HG02852 (cell line): ENCODE results near the gene IL17RC.

ENCODE experiments used
- ATAC-seq: cut with Tn5 transposase; IDR thresholded peaks from one replicate; pipeline ENCODE4 v1.9.1; 2021; ENCODE audit warnings: mild to moderate bottlenecking, moderate library complexity; ENCODE audit not compliant: unreplicated experiment

IL17RC gene

GRCh38 chr3:9942934-9943690 lies 26.2 kb downstream of the IL17RC start:
- ATAC-seq, result no peak

DNA sequence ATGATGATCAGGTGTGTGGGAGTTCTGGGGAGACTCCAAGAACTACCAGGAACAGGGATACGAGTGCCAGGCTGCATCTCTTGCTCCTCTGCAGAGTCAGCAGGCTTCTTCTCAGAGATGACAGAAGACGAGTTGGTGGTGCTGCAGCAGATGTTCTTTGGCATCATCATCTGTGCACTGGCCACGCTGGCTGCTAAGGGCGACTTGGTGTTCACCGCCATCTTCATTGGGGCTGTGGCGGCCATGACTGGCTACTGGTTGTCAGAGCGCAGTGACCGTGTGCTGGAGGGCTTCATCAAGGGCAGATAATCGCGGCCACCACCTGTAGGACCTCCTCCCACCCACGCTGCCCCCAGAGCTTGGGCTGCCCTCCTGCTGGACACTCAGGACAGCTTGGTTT lies 27.4 kb downstream of the IL17RC start:
- ATAC-seq, result no peak

DNA sequence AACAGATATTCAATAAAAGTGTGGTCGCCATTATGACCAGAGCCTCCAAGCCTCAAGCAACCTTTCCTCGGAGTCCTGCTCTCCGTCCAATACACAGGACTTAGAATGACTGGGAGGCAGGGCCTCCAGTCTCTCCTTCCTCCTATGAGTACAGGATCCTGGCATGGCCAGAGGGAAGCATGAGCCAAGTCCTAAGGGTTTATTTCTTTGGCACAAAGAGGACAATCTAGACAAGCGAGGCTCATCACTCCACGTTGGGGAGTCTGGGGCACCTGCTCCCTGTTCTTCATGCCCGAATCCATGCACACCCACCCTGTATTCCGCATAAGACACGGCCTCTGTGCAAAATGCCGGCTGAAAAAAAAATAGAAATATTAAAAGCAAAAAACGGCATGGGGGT lies 28.5 kb downstream of the IL17RC start:
- ATAC-seq, result no peak

- ATAC-seq, result no peak
Observed at GRCh38 chr3:9946112-9947024, 29.5 kb downstream of the IL17RC start.

DNA sequence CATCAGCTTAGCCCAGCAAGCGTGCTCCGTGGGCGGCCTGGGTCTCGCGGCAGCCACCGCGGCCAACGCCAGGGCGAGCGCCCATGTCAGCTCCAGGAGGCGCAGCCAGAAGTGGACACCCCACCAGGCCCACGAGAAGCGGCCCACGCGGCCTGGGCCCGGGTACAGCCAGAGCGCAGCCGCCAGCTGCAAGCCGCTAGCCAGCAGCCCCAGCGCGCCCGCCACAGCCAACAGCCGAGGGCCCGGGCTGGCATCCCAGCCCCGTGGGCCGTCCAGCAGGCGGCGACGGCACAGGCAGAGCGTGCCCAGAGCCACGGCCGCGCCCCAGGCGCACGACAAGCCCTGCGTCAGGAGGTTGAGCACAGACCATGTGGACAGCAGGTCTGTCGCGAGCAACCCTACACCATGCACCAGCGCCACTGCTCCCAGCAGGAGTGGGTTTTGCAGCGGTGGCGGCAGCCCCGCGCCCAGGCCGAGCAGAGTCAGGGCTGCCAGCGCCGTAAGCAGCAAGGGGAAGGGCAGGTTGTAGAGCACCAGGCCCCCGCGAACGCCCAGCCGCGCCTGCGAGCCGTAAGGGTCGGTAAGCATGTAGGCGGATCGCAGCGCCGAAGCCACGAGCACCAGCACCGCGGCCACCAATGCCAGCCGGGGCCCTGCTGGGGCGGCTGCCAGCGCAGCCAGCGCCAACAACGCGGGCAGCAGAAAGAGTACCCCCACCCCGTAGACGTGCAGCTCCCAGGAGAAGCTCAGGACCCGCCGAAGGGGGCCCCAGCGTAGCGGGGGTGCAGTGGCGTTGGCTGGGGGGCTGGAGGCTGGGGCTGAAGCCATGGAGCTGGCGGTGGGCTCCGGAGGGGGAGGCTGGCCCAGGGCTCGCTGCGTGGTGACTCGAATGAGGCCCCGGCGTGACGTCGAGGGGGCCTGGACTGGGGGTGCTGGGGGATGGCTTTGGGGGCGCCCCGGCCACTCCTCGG lies 30.4 kb downstream of the IL17RC start:
- ATAC-seq, result no peak

- ATAC-seq, result no peak
Observed at GRCh38 chr3:9948586-9948985, 31.7 kb downstream of the IL17RC start.

DNA sequence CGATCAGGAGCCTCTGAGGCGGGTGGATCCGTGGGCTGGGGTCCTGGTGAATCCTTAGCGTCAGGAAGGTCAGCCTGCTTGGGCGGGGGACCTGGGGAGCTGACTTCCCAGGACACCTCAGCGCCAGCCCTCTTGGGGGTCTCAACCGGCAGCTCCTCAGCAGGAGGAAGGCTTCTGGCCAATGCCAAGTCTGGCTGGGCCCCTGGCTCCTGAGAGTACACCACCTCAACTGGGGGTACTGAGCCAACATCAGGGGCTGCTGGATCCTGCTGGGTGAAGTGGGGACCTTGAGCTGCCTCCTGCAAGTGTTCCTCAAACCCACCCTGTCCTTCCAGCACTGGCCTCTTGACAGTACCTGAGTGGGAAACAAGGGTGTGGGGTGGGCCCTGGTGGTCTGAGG lies 32.2 kb downstream of the IL17RC start:
- ATAC-seq, result no peak

DNA sequence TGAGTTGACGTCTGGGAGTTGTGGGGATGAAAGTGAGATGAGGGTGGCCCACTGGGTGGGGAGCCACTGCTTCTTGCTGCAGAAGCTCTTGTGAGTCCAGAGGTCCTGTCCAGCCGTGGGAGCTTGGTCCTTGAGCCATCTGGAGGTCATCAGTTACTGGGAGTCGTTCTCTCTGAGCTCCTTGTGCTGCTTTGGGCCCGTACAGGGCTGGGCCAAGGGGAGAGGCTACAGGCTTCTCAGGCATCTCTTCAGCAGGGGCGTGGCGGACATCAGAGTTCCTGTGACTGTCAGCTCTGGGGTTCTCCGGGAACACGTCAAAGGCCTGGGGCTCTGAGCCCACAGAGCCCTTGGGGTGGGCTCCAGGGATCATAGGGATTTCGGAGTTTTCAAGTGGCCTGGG lies 32.7 kb downstream of the IL17RC start:
- ATAC-seq, result no peak

DNA sequence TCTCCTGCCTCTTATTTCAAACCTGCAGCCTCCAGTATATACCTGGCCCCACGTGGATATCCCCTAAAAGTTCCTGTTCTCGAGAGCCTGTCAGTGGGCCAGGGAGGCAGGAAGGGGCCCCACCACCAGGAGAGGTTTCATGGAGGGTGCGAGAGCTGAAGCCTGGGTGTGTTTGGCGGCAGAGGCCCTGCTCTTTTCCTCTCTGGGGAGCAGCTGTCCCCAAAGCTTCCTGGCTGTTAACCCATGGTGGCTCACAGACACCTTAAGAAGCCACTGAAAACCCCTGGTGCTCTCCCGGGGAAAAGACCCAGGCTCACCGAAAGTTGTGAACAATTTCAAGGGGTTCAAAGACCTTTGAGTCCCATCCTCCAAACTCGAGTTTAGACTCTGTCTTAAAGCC lies 34.2 kb downstream of the IL17RC start:
- ATAC-seq, result peak; percentile 41

DNA sequence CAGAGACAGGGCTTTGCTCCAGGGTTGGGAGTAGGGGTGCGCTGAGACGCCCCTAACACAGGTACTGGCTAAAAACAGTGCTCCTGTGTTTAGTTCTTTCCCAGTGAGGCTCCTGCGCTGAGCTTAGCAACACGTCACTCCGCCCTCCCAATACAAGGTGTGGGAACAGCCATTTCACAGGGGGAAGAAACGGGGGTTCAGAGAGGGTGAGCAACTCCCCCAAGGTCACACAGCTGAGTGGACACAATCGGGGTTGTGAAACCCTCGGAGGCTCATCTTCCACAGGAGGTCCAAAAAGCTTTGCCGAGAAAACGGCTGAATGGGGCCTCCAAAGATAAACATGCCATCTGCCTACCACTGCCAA lies 34.7 kb downstream of the IL17RC start:
- peak; percentile 5 for ATAC-seq

- peak; percentile 76 for ATAC-seq
Observed at GRCh38 chr3:9951962-9952805, 35.3 kb downstream of the IL17RC start, which contains the start of gene PRRT3. Gene PRRT3, minus strand, starts transcription at chr3:9952408. Its CDS starts 2,293 bp downstream, at chr3:9950115.

DNA sequence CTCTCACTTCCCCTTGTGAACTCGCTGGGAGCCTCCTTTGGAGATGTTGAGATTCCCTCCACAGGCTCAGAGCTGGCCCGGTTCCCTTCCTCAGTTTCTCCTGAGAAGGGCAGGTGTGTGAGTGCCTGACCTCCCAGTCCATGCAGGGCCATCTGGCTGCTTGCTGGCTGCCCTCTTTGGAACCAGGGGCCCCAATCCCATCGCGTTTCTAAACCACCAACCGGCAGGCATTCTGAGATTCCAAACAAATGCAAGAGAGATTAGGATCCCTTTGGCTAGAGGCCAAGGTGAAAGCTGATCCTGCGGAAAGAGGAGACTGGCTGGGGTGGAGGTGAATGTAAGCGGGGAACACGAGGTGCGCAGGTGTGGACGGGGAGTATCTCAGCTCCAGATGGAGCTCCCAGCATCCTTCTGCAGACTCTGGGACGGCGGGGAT lies 38.2 kb downstream of the IL17RC start:
- no peak for ATAC-seq

DNA sequence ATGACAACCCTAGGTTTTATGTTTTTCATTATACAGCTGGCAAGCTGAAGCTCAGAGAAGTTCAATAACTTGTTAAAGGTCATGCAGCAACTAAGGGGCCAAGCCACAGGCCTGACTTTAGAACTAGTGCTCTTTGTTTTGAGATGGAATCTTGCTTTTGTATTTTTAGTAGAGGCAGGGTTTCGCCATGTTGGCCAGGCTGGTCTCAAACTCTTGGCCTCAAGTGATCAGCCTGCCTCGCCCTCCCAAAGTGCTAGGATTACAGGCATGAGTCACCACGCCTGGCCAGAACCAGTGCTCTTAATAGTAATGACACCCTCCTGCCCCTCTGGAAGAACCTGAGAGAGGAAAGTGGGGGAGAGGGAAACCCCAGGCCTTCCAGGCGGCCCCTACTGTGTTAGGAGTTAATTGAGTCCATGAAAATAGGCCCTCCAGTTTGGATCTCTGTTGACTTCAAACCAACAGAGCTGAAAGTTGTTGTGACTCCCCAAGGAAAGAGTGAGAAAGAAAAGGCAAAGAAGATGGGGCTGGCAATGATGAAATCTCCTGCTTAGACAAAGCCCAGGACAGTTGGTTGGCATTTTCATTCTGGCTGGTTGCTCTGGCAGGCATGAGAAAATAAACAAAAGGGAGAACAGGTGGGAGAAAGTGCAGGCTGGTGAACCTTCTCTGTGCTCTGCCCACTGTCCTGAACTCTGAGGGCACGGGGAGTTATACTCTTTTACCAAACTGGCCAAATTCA lies 38.9 kb downstream of the IL17RC start:
- no peak for ATAC-seq

DNA sequence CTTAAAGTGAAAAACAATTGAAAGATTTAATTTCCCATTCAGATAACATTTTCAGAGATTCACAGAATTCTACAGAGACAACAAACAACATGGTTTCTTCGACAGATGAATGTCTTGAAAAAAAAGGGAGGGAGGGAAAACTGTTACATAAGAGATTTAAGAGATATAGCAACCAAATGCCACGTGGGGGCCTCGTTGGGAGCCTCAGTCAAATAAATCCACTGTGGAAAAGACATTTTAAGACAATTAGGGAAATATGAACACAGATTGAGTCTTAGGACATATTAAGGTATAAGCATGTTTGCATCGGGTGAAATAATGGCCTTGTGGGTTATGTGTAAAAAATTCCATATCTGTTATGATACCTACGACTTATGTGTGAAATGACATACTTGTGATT lies 40.3 kb downstream of the IL17RC start:
- no peak for ATAC-seq

DNA sequence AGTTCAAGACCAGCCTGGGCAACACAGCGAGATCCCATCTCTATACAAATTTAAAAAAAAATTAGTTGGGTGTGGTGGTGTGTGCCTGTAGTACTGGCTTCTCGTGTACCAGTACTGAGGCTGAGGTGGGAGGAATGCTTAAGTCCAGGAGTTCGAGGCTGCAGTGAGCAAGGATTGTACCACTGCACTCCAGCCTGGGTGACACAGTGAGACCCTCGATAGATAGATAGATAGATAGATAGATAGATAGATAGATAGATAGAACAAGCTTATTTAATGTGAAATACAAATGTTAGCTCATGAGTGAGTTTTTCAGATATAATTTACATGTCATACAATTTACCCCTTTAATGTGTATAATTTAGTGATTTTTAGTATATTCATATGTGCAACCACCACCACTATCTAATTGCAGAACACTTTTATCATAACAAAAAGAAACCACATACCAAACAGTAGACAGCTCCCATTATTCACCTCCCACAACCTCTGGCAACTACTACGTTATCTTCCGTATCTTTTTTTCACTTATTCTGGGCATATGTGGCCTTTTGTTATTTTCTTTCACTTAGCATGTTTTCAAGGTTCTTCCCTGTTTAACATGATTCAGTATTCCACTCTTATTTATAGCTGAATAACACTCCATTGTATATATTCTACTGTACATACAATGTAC lies 48.4 kb downstream of the IL17RC start:
- no peak for ATAC-seq

DNA sequence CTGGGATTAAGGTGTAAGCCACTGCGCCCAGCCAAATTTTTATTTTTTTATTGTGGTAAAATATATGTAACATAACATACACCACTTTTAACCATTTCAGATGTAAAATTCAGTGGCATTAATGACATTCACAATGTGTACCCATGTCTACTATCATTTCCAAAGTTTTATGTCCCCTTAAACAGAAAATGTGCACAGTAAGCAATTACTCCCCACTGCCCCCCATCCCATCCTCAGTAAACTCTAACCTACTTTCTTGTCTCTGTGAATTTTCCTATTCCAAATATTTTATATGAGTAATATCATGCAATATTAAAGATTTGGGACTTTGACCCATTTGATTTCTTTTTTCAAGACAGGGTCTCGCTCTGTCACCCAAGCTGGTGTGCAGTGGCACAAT lies 49.9 kb downstream of the IL17RC start:
- ATAC-seq, result no peak

DNA sequence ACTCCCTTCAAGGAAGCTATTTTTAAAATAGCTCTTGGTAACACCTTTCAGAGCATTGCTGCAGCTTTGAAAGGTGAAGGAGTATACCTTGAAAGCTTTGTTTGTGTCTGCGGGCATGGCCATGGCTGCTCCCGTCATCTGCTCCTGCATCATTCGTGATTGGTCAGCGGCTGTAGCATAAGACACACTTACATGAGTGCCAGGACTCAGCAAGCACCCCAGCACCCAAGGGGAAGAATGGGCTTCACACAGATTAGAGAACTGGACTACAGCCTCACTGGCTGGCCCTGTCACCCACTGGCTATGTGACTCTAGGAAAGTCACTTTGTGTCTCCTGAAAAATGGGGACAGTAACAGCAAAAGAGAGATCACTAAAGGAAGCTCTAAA lies 52.7 kb downstream of the IL17RC start:
- no peak for ATAC-seq

DNA sequence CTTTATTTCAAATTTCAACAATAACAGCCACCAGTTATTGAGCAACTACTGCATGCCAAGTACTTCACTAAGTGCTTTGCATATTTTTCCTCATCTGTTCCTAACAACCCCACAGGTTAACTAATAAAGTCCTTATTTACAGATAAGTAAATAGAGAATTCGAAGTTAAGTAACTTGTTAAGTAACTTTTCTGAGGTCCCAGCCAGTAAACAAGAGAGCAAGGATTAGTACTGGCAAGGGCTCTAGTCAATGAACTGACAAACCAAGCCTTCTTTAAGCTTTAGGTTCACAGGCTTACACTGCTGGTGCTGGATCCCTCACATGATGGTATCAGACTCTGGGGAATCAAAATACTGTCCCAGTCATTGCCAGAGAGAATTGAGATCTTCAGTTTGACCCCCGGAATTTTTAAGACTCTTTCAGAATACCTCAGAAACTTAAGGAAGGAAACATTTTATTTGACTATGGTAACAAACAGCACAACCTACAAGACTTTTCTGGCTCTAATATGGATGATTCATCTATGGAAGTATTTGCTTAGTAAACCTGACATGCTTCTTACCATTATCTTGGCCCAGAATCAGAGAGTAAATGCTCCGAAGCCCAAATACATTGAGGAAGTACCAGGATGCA lies 53.2 kb downstream of the IL17RC start:
- ATAC-seq, result no peak
